ENCODE measurements around the gene NPDC1. TPM values are rescaled to one million over a fixed set of nuclear protein-coding genes. Genes with fewer than 3 reads are reported as not detected.

Gene NPDC1
- total RNA-seq, 1 donor from 2014 or later = 61.1 TPM

GRCh38 chr9:137011156-137011555, 34.8 kb downstream of the NPDC1 start:
- Mint-ChIP-seq H3K27ac (ENCODE audit: unreplicated experiment) (no peak overlapping the region), H3K4me3 (no peak overlapping the region), H3K4me1 (no peaks in the 10 kb centered on the region), H3K36me3 (ENCODE audit: low read depth) (no peaks in the 10 kb centered on the region), H3K9me3 (no peaks in the 10 kb centered on the region), H3K27me3 (ENCODE audit: low read depth) (no peaks in the 10 kb centered on the region)
- no peak for TF ChIP-seq CTCF (conservative IDR thresholded peaks at IDR 0.05)
- DNase-seq (ENCODE audit: low read depth, low spot score) = no peak

- no peaks in the 10 kb centered on the region for H3K4me1 Mint-ChIP-seq
- H3K36me3 Mint-ChIP-seq (ENCODE audit: low read depth) = no peaks in the 10 kb centered on the region
- no peak overlapping the region for H3K4me3 Mint-ChIP-seq
- no peaks in the 10 kb centered on the region for H3K27me3 Mint-ChIP-seq (ENCODE audit: low read depth)
- no peaks in the 10 kb centered on the region for H3K9me3 Mint-ChIP-seq
- DNase-seq (ENCODE audit: low read depth, low spot score) = no peak
- H3K27ac Mint-ChIP-seq (ENCODE audit: unreplicated experiment) = no peak overlapping the region
- no peak for TF ChIP-seq CTCF (conservative IDR thresholded peaks at IDR 0.05)
Measured at GRCh38 chr9:137009938-137010732, 35.8 kb downstream of the NPDC1 start.

- H3K4me1 Mint-ChIP-seq = no peaks in the 10 kb centered on the region
- no peak for TF ChIP-seq CTCF (conservative IDR thresholded peaks at IDR 0.05)
- H3K9me3 Mint-ChIP-seq = no peaks in the 10 kb centered on the region
- H3K27ac Mint-ChIP-seq (ENCODE audit: unreplicated experiment) = no peak overlapping the region
- no peak for DNase-seq (ENCODE audit: low read depth, low spot score)
- no peaks in the 10 kb centered on the region for H3K27me3 Mint-ChIP-seq (ENCODE audit: low read depth)
- no peaks in the 10 kb centered on the region for H3K36me3 Mint-ChIP-seq (ENCODE audit: low read depth)
- no peak overlapping the region for H3K4me3 Mint-ChIP-seq
Measured at GRCh38 chr9:137009217-137009616, 36.8 kb downstream of the NPDC1 start.

GRCh38 chr9:137008312-137008711, 37.7 kb downstream of the NPDC1 start:
- H3K4me1 Mint-ChIP-seq = no peaks in the 10 kb centered on the region
- H3K36me3 Mint-ChIP-seq (ENCODE audit: low read depth) = no peaks in the 10 kb centered on the region
- no peak overlapping the region for H3K27ac Mint-ChIP-seq (ENCODE audit: unreplicated experiment)
- no peak for TF ChIP-seq CTCF (conservative IDR thresholded peaks at IDR 0.05)
- no peak overlapping the region for H3K4me3 Mint-ChIP-seq
- no peak for DNase-seq (ENCODE audit: low read depth, low spot score)
- no peaks in the 10 kb centered on the region for H3K9me3 Mint-ChIP-seq
- H3K27me3 Mint-ChIP-seq (ENCODE audit: low read depth) = no peaks in the 10 kb centered on the region

GRCh38 chr9:137007816-137008270, 38.1 kb downstream of the NPDC1 start:
- no peaks in the 10 kb centered on the region for H3K9me3 Mint-ChIP-seq
- H3K4me3 Mint-ChIP-seq = no peak overlapping the region
- TF ChIP-seq CTCF (conservative IDR thresholded peaks at IDR 0.05) = no peak
- no peaks in the 10 kb centered on the region for H3K36me3 Mint-ChIP-seq (ENCODE audit: low read depth)
- no peak overlapping the region for H3K27ac Mint-ChIP-seq (ENCODE audit: unreplicated experiment)
- no peaks in the 10 kb centered on the region for H3K27me3 Mint-ChIP-seq (ENCODE audit: low read depth)
- DNase-seq (ENCODE audit: low read depth, low spot score) = no peak
- no peaks in the 10 kb centered on the region for H3K4me1 Mint-ChIP-seq

All from neural crest cell (in vitro differentiated cells).